HG03571 (cell line): ENCODE results near the gene FOXP1.

Experiments used
- ATAC-seq: cut with Tn5 transposase; IDR thresholded peaks from one replicate; pipeline ENCODE4 v1.9.1; 2021; ENCODE audit not compliant: unreplicated experiment

Gene FOXP1

GRCh38 chr3:71228156-71228866 is 355.2 kb downstream of the FOXP1 start:
- ATAC-seq, result no peak

GRCh38 chr3:71227270-71227661 is 356.3 kb downstream of the FOXP1 start:
- no peak for ATAC-seq

GRCh38 chr3:71226565-71227269 is 356.8 kb downstream of the FOXP1 start:
- ATAC-seq, result peak; percentile 85

GRCh38 chr3:71225951-71226564 is 357.5 kb downstream of the FOXP1 start:
- ATAC-seq, result peak; percentile 4

- ATAC-seq, result no peak
These were observed 358.4 kb downstream of the FOXP1 start for GRCh38 chr3:71225002-71225684.

GRCh38 chr3:71219744-71220638 is 363.5 kb downstream of the FOXP1 start:
- ATAC-seq, result peak; percentile 97

GRCh38 chr3:71218508-71218907 is 365.0 kb downstream of the FOXP1 start:
- no peak for ATAC-seq

- ATAC-seq, result no peak
These were observed 365.8 kb downstream of the FOXP1 start for GRCh38 chr3:71217640-71218222.

- no peak for ATAC-seq
These were observed 368.2 kb downstream of the FOXP1 start for GRCh38 chr3:71215351-71215750.

GRCh38 chr3:71214797-71215196 is 368.7 kb downstream of the FOXP1 start:
- no peak for ATAC-seq

GRCh38 chr3:71214016-71214415 is 369.5 kb downstream of the FOXP1 start:
- no peak for ATAC-seq

- no peak for ATAC-seq
These were observed 372.4 kb downstream of the FOXP1 start for GRCh38 chr3:71211083-71211482.

GRCh38 chr3:71210257-71211007 is 373.1 kb downstream of the FOXP1 start:
- ATAC-seq, result no peak

- no peak for ATAC-seq
These were observed 375.1 kb downstream of the FOXP1 start for GRCh38 chr3:71208211-71209095.

GRCh38 chr3:71207632-71208031 is 375.9 kb downstream of the FOXP1 start:
- no peak for ATAC-seq

GRCh38 chr3:71206305-71207165 is 377.0 kb downstream of the FOXP1 start:
- no peak for ATAC-seq

GRCh38 chr3:71203727-71204488 is 379.6 kb downstream of the FOXP1 start:
- ATAC-seq, result no peak
